Measurements from ENCODE around the gene TTC39C.

DNA sequence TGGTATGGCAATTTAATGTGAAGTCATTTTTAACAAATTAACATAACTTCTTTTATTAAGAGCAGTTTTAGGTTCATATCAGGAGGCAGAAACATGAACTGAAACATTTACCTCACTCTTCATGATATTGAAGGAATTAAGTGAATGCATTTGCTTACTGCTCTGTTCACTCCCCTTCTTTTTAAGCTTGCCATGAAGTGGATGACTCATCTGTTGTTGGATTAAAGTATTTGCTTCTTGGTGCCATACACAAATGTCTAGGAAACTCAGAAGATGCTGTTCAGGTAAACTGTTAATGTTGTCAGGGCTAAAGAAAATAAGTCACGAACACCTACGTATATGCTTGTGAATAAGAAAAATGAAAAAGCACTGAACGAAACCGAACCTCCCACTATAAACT, 114.1 kb downstream of the TTC39C start:
- TF ChIP-seq, protein P1, sequence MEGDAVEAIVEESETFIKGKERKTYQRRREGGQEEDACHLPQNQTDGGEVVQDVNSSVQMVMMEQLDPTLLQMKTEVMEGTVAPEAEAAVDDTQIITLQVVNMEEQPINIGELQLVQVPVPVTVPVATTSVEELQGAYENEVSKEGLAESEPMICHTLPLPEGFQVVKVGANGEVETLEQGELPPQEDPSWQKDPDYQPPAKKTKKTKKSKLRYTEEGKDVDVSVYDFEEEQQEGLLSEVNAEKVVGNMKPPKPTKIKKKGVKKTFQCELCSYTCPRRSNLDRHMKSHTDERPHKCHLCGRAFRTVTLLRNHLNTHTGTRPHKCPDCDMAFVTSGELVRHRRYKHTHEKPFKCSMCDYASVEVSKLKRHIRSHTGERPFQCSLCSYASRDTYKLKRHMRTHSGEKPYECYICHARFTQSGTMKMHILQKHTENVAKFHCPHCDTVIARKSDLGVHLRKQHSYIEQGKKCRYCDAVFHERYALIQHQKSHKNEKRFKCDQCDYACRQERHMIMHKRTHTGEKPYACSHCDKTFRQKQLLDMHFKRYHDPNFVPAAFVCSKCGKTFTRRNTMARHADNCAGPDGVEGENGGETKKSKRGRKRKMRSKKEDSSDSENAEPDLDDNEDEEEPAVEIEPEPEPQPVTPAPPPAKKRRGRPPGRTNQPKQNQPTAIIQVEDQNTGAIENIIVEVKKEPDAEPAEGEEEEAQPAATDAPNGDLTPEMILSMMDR (IDR thresholded peaks at IDR 0.05), result no peak
- TF ChIP-seq ZFX (IDR thresholded peaks at IDR 0.05; ENCODE audit: borderline replicate concordance), result no peak

Measured in 22Rv1 (cell line).